ENCODE results near the gene LHFPL5. TPM values are rescaled to one million over a fixed set of nuclear protein-coding genes. Genes with fewer than 3 reads are reported as not detected.

Gene LHFPL5
- total RNA-seq, 1 experiment from 2014 or later = not detected

DNA sequence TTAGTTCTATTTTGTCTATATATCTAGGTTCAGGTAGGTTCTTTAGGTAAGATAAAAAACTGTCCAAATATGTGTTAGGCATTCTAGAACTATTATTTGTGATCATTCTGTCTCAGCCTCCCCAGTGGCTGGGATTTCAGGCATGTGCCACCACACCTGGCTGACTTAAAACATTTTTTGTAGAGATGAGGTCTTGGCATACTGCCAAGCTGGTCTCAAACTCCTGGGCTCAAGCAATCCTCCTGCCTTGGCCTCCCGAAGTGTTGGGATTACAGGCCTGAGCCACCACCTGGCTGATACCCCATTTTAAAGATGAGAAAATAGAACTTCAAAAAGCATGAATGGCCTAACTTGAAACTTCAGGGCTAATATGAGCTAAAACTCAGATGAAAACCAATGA lies 33.9 kb downstream of the LHFPL5 start:
- TF ChIP-seq, protein P1, sequence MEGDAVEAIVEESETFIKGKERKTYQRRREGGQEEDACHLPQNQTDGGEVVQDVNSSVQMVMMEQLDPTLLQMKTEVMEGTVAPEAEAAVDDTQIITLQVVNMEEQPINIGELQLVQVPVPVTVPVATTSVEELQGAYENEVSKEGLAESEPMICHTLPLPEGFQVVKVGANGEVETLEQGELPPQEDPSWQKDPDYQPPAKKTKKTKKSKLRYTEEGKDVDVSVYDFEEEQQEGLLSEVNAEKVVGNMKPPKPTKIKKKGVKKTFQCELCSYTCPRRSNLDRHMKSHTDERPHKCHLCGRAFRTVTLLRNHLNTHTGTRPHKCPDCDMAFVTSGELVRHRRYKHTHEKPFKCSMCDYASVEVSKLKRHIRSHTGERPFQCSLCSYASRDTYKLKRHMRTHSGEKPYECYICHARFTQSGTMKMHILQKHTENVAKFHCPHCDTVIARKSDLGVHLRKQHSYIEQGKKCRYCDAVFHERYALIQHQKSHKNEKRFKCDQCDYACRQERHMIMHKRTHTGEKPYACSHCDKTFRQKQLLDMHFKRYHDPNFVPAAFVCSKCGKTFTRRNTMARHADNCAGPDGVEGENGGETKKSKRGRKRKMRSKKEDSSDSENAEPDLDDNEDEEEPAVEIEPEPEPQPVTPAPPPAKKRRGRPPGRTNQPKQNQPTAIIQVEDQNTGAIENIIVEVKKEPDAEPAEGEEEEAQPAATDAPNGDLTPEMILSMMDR (IDR thresholded peaks at IDR 0.05; ENCODE audit: unreplicated experiment) = no peak
- Mint-ChIP-seq H3K4me1 (ENCODE audit: insufficient read depth, unreplicated experiment) (no peaks in the 10 kb centered on the region), H3K27ac (ENCODE audit: low read depth, unreplicated experiment) (no peak overlapping the region), H3K4me3 (ENCODE audit: unreplicated experiment) (no peak overlapping the region), H3K9me3 (ENCODE audit: unreplicated experiment) (no peaks in the 10 kb centered on the region), H3K27me3 (ENCODE audit: insufficient read depth, unreplicated experiment) (no peaks in the 10 kb centered on the region), H3K36me3 (ENCODE audit: insufficient read depth, unreplicated experiment) (peaks cover 94% of the 10 kb centered on the region)
- CTCF ChIA-PET = interaction anchor here (0.5 to 1.7 kb wide), 2 partner anchors 13 to 322 kb away, joined by 4 to 5 read pairs; no protein-coding TSS in a partner anchor
- POLR2A ChIA-PET = interaction anchor here (0.6 kb wide), 1 partner anchor 49 kb away, joined by 4 read pairs; no protein-coding TSS in a partner anchor
- BruUV-seq (replicated peaks) = no TSS peak
- intact Hi-C loops (cut with micrococcal nuclease) = no loop called here
- no peak for DNase-seq (ENCODE audit: unreplicated experiment)

DNA sequence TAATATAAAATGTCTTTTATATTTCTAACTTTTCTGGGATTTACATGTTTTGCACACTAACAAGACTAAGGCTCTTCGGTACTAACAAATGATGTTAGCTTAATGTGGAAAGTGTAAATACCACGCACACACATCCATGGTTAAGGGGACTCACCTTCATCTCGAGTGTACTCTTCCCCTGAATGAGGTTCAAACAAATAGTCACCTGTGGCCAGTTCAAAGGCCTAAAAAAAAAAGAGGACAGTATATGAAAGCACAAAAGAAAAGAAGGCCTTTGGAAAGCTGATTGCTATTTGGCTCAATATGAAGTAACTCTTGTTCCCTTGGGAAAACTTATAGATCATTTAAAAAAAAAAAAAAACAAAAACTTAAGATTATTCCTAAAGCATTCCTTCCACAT lies 37.2 kb downstream of the LHFPL5 start:
- DNase-seq (ENCODE audit: unreplicated experiment) = no peak

DNA sequence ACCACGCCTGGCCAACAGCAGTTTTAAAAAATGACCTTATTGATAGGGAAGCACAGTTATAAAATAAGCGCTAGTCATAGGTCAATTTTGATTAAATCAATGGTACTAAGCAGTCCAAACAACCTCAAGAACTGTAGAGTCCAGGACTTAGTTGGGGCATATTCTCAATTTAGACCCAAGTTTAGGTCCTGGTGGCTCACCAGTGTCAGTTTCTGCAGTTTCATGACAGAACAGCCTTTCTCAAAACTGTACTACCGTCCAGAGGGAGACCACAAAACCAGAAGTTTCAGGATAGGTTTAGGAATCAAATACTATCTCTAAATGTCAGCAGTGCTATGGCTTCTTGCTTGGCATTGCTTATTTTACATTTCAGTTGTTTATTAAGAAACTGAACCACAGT lies 39.1 kb downstream of the LHFPL5 start:
- intact Hi-C loops (cut with micrococcal nuclease) = no loop called here
- TF ChIP-seq, protein P1 (IDR thresholded peaks at IDR 0.05; ENCODE audit: unreplicated experiment) = no peak
- Mint-ChIP-seq H3K4me3 (ENCODE audit: unreplicated experiment) (no peak overlapping the region), H3K36me3 (ENCODE audit: insufficient read depth, unreplicated experiment) (peaks cover 90% of the 10 kb centered on the region), H3K9me3 (ENCODE audit: unreplicated experiment) (peaks cover 7% of the 10 kb centered on the region), H3K4me1 (ENCODE audit: insufficient read depth, unreplicated experiment) (no peaks in the 10 kb centered on the region), H3K27me3 (ENCODE audit: insufficient read depth, unreplicated experiment) (no peaks in the 10 kb centered on the region), H3K27ac (ENCODE audit: low read depth, unreplicated experiment) (no peak overlapping the region)
- no peak for DNase-seq (ENCODE audit: unreplicated experiment)
- no TSS peak for BruUV-seq (replicated peaks)
- POLR2A ChIA-PET = no interaction called here
- CTCF ChIA-PET = no interaction called here

More for the DNA sequence above, 37.2 kb downstream of the LHFPL5 start:
- Mint-ChIP-seq H3K36me3 (ENCODE audit: insufficient read depth, unreplicated experiment) (peaks cover 89% of the 10 kb centered on the region), H3K27me3 (ENCODE audit: insufficient read depth, unreplicated experiment) (no peaks in the 10 kb centered on the region), H3K27ac (ENCODE audit: low read depth, unreplicated experiment) (no peak overlapping the region), H3K4me1 (ENCODE audit: insufficient read depth, unreplicated experiment) (no peaks in the 10 kb centered on the region), H3K9me3 (ENCODE audit: unreplicated experiment) (no peaks in the 10 kb centered on the region), H3K4me3 (ENCODE audit: unreplicated experiment) (no peak overlapping the region)
- ChIA-PET CTCF (no interaction called here), POLR2A (interaction anchor here (1.1 kb wide), 1 partner anchor 88 kb away, joined by 3 read pairs; no protein-coding TSS in a partner anchor)
- intact Hi-C loops (cut with micrococcal nuclease) = no loop called here
- TF ChIP-seq, protein P1 (IDR thresholded peaks at IDR 0.05; ENCODE audit: unreplicated experiment) = no peak
- no TSS peak for BruUV-seq (replicated peaks)

DNA sequence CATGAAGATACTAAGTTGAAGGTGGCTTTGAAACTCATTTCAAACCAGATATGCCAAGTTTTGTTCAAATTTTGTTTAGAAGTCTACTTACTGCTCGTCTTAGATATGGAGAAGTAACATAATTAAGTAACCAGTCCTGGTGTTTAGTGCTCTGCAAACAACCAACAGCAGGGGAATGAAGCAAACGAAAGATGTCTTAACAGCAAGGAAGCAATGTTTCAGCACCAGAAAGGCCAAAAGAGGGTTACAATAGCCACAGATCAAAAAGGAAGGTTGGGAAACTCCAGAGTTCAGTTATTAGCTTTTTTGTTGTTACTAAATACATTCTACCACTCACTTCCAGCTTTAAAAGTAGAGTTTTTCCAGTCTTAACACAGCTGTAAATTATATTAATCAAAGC lies 45.1 kb downstream of the LHFPL5 start:
- H3K27me3 Mint-ChIP-seq (ENCODE audit: insufficient read depth, unreplicated experiment) = no peaks in the 10 kb centered on the region
- BruUV-seq (replicated peaks) = no TSS peak
- peaks cover 7% of the 10 kb centered on the region for H3K9me3 Mint-ChIP-seq (ENCODE audit: unreplicated experiment)
- no peak overlapping the region for H3K4me3 Mint-ChIP-seq (ENCODE audit: unreplicated experiment)
- no peaks in the 10 kb centered on the region for H3K4me1 Mint-ChIP-seq (ENCODE audit: insufficient read depth, unreplicated experiment)
- intact Hi-C loops (cut with micrococcal nuclease) = no loop called here
- no peak for DNase-seq (ENCODE audit: unreplicated experiment)
- H3K27ac Mint-ChIP-seq (ENCODE audit: low read depth, unreplicated experiment) = no peak overlapping the region
- POLR2A ChIA-PET = interaction anchor here (0.7 kb wide), 1 partner anchor 160 kb away, joined by 3 read pairs; no protein-coding TSS in a partner anchor
- TF ChIP-seq, protein P1 (IDR thresholded peaks at IDR 0.05; ENCODE audit: unreplicated experiment) = no peak
- H3K36me3 Mint-ChIP-seq (ENCODE audit: insufficient read depth, unreplicated experiment) = peaks cover 89% of the 10 kb centered on the region
- CTCF ChIA-PET = interaction anchor here (0.8 kb wide), 1 partner anchor 44 kb away, joined by 3 read pairs; no protein-coding TSS in a partner anchor

All from MCF 10A (cell line).